HUES64 (cell line): ENCODE data around the gene CSF2RB.

Experiments used
- H3K27ac ChIP-seq: 2 replicates; pipeline ENCODE4 v1.7.0; 2013; ENCODE audit warnings: low read depth, low read length, inconsistent platforms
- H3K27me3 ChIP-seq: 2 replicates; pipeline ENCODE4 v1.6.1; 2013; ENCODE audit warnings: mild to moderate bottlenecking, low read length; ENCODE audit not compliant: insufficient read depth
- H3K36me3 ChIP-seq: 2 replicates; pipeline ENCODE4 v1.6.1; 2013; ENCODE audit warnings: mild to moderate bottlenecking, low read length; ENCODE audit not compliant: insufficient read depth
- H3K4me1 ChIP-seq: 2 replicates; pipeline ENCODE4 v1.6.1; 2013; ENCODE audit warnings: mild to moderate bottlenecking, low read length, moderate library complexity; ENCODE audit not compliant: insufficient read depth
- H3K4me3 ChIP-seq: 2 replicates; pipeline ENCODE4 v1.5.1; 2013; ENCODE audit warnings: mild to moderate bottlenecking, low read length, moderate library complexity
- H3K9ac ChIP-seq: 2 replicates; pipeline ENCODE4 v1.6.1; 2013; ENCODE audit warnings: mild to moderate bottlenecking, low read depth, low read length
- H3K9me3 ChIP-seq: 2 replicates; pipeline ENCODE4 v1.6.1; 2013; ENCODE audit warnings: low read depth, low read length; ENCODE audit not compliant: insufficient read depth
- WGBS: fragments of 150-250, 120-280 bp; methylation state at CpG from one replicate; pipeline ENCODE4 v1.1.7; 2013; ENCODE audit warnings: missing lambda C conversion rate; 5-methylcytosine and 5-hydroxymethylcytosine counted together

Gene CSF2RB

DNA sequence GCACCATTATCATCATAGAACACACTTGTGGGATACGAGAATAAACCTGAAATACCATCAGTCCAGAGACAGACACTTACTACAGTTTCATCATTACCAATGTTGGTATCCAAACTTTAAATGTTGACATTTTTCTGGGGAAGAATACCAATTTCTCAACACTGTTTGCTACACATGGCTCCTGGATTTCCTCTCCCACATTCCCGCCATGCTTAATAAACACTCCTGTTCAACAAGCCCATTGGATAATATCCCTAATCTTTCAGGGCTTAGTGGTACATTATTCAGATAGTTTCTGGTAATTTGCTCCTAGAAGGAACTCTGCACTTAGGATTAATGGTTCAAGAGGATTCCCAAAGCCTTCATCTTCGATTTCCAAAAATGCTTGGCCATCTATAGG lies 48.2 kb downstream of the CSF2RB start:
- Histone ChIP-seq H3K36me3 (no peaks in the 10 kb centered on the region), H3K9me3 (peaks cover 4% of the 10 kb centered on the region; the same call in 1 of the 2 replicates), H3K4me1 (peaks cover 12% of the 10 kb centered on the region), H3K27ac (peak overlapping the region; percentile 13; the same call in 1 of the 2 replicates), H3K4me3 (no peak overlapping the region), H3K9ac (no peak overlapping the region), H3K27me3 (no peaks in the 10 kb centered on the region)
- 93% methylated on average over 3 of the region's 3 CpGs for WGBS

DNA sequence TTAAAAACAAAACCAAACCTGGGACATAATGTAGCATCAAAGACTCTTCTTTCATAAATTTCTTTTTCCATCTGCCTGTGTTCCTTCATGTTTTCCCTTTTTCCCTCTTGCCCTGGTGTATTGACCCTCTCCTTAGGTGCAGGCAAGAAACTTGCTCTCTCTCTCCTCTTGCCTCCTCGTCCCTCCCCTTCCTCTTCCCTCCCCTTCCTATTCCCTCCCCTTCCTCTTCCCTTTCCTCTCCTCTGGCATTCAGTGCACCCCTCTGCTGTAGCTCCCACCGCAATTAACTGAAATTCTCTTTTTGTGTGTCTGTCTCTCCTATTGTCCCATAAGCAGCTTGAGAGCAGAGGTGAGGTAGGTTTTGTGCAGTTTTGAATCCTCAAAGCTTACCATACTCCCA lies 49.9 kb downstream of the CSF2RB start:
- Histone ChIP-seq H3K27me3 (no peaks in the 10 kb centered on the region), H3K9me3 (0 out of 2 replicates have a peak, but pooled peaks cover under 1% of the 10 kb centered on the region), H3K27ac (no peak overlapping the region), H3K4me3 (no peak overlapping the region), H3K36me3 (no peaks in the 10 kb centered on the region), H3K9ac (no peak overlapping the region), H3K4me1 (peaks cover 12% of the 10 kb centered on the region)
- 68% methylated on average over 2 of the region's 2 CpGs for WGBS

DNA sequence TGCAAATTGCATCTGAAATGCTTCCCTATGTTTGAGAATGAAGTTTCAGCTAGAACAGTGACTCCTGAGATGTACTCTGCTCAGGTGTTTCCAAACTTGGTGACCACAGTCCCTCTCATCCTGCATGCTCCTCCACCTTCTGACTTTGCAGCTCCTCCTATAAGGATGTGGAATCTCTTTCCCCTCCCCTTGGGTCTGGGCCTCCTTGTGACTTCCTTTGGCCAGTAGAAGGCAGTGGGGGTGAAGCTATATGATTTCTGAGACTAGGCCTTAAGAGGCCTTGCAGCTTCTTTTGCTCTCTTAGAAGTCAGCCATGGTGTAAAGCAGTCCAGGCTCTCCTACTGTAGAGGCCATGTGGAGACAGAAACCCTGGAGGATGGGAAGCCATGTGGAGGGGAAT lies 50.7 kb downstream of the CSF2RB start:
- H3K9me3 ChIP-seq, result no peaks in the 10 kb centered on the region
- no peaks in the 10 kb centered on the region for H3K27me3 ChIP-seq
- no peaks in the 10 kb centered on the region for H3K36me3 ChIP-seq
- H3K27ac ChIP-seq, result no peak overlapping the region
- no peak overlapping the region for H3K4me3 ChIP-seq
- H3K4me1 ChIP-seq, result peaks cover 12% of the 10 kb centered on the region
- H3K9ac ChIP-seq, result no peak overlapping the region

DNA sequence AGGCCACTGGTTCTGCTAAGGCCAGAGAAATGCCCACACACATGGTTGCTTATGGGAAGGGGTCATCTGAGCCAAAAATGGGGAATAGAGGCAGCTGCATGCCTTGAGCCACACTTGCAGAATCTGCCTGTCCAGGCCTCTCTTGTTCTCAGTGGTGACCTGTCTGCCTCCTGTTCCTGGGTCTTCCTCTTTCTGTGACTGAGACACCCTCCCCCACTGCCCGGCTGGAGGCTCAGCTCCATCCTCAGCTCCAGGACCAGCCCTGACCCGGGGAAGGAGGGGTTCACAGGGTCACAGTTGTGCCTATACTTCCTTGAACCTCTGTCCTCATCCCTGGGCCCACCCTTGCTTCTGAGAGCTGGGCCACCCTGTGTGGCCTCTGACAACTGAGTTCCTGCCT lies 52.3 kb downstream of the CSF2RB start:
- H3K4me3 ChIP-seq, result no peak overlapping the region
- no peak overlapping the region for H3K9ac ChIP-seq
- no peaks in the 10 kb centered on the region for H3K9me3 ChIP-seq
- H3K27ac ChIP-seq, result no peak overlapping the region
- WGBS, result 78% methylated on average over 2 of the region's 2 CpGs
- H3K36me3 ChIP-seq, result no peaks in the 10 kb centered on the region
- H3K27me3 ChIP-seq, result no peaks in the 10 kb centered on the region
- peaks cover 12% of the 10 kb centered on the region for H3K4me1 ChIP-seq

DNA sequence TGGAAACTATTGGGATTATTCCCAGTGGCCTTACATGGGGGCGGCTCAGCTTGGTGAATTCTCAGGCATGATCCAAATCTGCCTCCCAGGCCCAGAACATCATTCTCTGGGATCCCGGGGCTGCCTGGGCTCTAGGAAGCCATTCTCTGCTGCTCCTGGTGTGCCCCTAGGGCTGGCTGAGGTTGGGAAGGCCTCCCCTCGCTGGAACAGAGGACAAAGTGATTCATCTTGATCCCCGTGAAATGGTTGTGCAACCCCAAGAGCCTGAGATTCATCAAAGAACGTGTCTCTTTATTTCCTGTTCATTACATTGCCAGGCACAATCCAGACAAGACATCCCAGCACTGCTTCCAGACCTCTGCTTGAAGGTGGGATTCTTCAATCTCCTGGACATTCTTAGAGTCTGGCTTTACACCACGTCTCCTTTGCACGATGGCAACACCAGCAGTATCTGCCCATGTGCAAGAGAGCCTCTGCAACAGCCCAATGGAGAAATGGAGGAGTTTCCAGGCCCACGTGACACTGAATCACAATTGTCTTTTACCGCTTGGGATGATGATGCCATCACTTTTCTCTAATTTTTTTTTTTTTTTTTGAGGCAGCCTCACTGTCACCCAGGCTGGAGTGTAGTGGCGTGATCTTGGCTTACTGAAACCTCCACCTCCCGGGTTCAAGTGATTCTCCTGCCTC lies 53.6 kb downstream of the CSF2RB start:
- no peak overlapping the region for H3K4me3 ChIP-seq
- H3K4me1 ChIP-seq, result peaks cover 9% of the 10 kb centered on the region
- H3K27me3 ChIP-seq, result no peaks in the 10 kb centered on the region
- 94% methylated on average over 11 of the region's 11 CpGs for WGBS
- no peak overlapping the region for H3K9ac ChIP-seq
- no peaks in the 10 kb centered on the region for H3K36me3 ChIP-seq
- no peak overlapping the region for H3K27ac ChIP-seq
- H3K9me3 ChIP-seq, result no peaks in the 10 kb centered on the region

DNA sequence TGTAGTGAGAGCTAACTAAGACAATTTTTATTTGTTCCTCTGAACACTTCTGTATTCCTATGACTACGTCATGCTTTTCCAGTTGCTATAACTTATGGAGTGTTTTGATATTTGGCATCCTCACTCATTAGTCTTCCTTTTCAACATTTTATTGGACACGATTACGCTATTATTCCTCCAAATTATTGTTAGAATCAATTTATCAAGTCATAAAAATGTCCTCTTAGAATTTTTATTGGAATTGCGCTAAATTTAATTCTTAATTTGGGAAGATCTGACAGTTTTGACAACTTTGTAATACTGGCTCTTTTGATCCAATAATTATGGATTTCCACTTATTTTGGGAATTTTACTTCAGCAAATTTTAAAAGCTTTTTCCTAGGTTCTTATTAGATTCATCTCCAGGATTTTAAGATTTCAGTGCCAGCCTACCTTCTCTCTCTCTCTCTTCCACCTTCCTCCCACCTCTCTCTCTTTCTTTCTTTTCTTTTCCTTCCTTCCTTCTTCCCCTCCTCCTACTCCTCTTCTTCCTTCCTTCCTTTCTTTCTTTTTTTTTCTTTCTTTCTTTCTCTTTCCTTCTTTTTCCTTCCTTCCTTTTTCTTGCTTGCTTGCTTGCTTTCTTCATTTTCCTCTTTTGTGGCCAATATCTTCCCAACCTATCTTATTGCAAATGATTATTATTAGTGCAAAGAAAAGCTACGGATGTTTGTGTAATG lies 55.0 kb downstream of the CSF2RB start:
- 83% methylated on average over 1 of the region's 5 CpGs for WGBS
- no peaks in the 10 kb centered on the region for H3K4me1 ChIP-seq
- no peaks in the 10 kb centered on the region for H3K27me3 ChIP-seq

DNA sequence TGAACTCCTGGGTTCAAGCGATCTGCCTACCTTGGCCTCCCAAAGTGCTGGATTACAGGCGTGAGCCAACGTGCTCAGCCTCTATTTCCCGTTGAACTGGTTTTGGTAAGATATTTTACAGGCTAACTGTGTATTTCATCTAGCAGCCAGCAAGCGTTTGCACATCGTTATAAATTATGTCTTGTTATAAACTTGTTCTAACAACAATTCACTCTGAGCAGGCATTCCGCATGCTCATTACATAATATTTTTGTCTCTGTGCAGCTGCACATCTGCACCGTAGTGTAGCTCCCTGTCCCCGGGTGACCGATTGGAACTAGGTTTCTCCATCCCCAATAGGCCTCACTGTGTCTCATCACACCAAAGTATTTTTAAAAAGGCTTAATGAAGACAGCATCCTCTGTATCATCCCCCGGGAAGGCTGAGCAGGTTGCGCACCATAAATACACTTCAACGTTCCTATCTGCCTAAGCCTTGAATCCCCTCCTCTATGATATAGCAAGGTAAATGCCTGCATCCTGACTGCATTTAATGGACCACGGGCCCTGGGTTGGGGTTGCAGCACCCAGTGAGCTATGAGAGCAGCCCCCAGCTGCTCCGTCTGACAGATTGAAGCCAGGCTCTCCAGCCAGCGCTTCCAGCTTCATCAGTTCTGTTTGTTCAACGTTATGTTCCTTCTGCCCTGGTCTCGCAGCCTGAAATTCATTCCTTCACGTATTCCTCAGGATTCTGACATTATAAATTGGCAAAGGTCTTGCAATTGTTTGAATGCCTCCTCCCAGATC lies 58.1 kb downstream of the CSF2RB start:
- Histone ChIP-seq H3K36me3 (no peaks in the 10 kb centered on the region), H3K4me3 (no peak overlapping the region)
- 92% methylated on average over 19 of the region's 19 CpGs for WGBS

More for the DNA sequence above, 55.0 kb downstream of the CSF2RB start:
- no peak overlapping the region for H3K4me3 ChIP-seq
- H3K36me3 ChIP-seq, result no peaks in the 10 kb centered on the region
- no peak overlapping the region for H3K27ac ChIP-seq
- H3K9me3 ChIP-seq, result no peaks in the 10 kb centered on the region
- H3K9ac ChIP-seq, result no peak overlapping the region

DNA sequence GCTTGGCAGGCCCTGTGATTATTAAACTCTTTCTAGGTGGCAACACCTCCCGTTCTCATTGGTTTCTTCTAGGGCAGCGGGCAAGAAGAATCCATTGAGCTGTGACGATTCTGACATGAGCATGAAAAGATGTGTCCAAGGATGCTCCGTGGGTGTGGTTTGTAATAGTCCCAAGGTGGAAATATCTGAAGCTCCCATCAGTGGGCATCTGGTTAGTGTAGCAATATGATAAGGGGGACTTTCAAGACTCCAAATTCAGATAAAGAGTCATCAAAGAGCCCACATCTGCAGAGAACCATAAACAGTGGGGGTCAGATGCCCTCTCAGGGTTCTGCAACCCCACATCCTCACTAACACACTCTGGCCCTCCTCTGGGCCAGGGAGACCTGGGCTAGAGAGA lies 63.2 kb downstream of the CSF2RB start:
- Histone ChIP-seq H3K9ac (no peak overlapping the region), H3K9me3 (no peaks in the 10 kb centered on the region), H3K4me1 (0 out of 2 replicates have a peak, but pooled peaks cover 4% of the 10 kb centered on the region), H3K36me3 (no peaks in the 10 kb centered on the region), H3K4me3 (no peak overlapping the region), H3K27me3 (peaks cover 3% of the 10 kb centered on the region; the same call in 1 of the 2 replicates), H3K27ac (no peak overlapping the region)
- WGBS, result 94% methylated on average over 4 of the region's 4 CpGs

More for the DNA sequence above, 58.1 kb downstream of the CSF2RB start:
- Histone ChIP-seq H3K27ac (no peak overlapping the region), H3K9me3 (no peaks in the 10 kb centered on the region), H3K27me3 (no peaks in the 10 kb centered on the region), H3K9ac (no peak overlapping the region), H3K4me1 (no peaks in the 10 kb centered on the region)

DNA sequence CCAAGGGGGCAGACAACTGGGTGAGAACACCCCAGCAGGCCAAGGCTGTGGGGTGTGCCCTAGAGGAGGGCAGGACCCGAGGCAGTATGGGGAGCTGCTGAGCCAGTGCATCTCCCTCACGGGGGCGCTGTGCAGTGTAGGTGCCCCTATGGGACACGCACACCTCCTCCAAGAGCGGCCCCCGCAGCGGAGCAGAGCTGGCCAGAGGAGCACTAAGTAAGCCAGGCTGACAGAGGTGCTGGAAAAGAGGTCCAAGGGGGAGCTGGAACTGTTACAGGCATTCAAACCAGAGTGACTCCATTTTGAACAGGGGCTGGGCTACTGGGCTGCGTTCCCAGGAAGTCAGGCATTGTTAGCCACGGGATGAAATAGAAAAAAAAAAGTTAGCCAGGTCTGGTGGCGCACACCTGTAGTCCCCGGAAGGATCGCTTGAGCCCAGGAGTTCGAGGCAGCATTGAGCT lies 64.0 kb downstream of the CSF2RB start:
- Histone ChIP-seq H3K27me3 (peaks cover 3% of the 10 kb centered on the region; the same call in 1 of the 2 replicates), H3K27ac (no peak overlapping the region), H3K9me3 (no peaks in the 10 kb centered on the region), H3K9ac (no peak overlapping the region), H3K4me3 (peak overlapping the region; percentile 45), H3K36me3 (no peaks in the 10 kb centered on the region), H3K4me1 (0 out of 2 replicates have a peak, but pooled peaks cover 4% of the 10 kb centered on the region)
- WGBS, result 76% methylated on average over 13 of the region's 13 CpGs

DNA sequence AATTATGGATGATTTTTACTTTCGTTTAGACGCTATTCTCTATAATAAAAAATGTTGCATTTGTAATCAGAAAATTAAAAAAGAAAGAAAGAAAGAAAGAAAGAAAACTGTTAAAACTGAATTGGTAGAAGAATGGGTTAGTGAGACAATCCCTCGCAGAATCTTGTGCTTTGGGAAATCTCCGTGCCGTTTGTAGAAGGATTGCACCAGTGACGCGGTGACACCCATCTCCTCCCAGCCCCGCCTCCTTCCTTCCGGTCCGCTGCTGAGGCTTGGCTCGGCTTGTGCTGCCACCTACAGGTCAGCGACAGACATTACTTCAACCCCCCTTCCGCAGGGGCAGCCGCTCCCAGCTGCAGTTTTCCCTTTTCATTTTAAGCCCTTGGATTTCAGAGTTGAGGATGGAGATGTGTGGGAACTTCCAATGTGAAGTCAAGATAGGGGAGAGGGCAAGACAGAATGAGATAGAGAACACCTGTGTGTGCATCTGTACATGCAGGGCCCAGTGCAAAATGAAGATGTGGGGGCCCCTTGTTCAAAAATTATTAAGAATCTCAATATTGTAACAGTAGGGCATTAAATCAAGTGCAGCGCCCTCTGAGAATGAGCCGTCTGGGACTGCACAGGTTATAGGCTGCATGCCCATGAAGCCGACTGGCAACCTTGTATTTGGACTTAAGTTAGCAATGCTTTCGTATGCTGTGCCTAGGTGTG lies 64.7 kb downstream of the CSF2RB start:
- H3K4me1 ChIP-seq, result 0 out of 2 replicates have a peak, but pooled peaks cover 4% of the 10 kb centered on the region
- WGBS, result 22% methylated on average over 16 of the region's 18 CpGs
- H3K27ac ChIP-seq, result no peak overlapping the region
- H3K4me3 ChIP-seq, result peak overlapping the region; percentile 45
- H3K27me3 ChIP-seq, result peaks cover 3% of the 10 kb centered on the region; the same call in 1 of the 2 replicates
- H3K9me3 ChIP-seq, result no peaks in the 10 kb centered on the region
- no peaks in the 10 kb centered on the region for H3K36me3 ChIP-seq
- no peak overlapping the region for H3K9ac ChIP-seq
